K562 (cell line): ENCODE results near the gene MRPL41. TPM values are rescaled to one million over a fixed set of nuclear protein-coding genes. Genes with fewer than 3 reads are reported as not detected.

ENCODE experiments used
- ATAC-seq: fragments of 200-7000 bp; cut with Tn5 transposase; 3 replicates; pipeline ENCODE4 v1.9.1; 2020; ENCODE audit warnings: moderate library complexity
- BruUV-seq: library from RNA; stranded (reverse); fragments of 400-500 nt; replicated peaks from 2 replicates; lab custom pipeline; 2021; lab: Mats Ljungman, UMichigan
- CTCF ChIA-PET: fragments of 300-600 bp; formaldehyde crosslinking; extraction: SDS; loops from one replicate; lab custom pipeline; 2021; ENCODE audit warnings: low intra/inter-chr PET ratio; lab: Yijun Ruan, JAX
- POLR2A ChIA-PET: fragments of 300-600, 350-650 bp; sonication (Branson Sonifier 250); formaldehyde crosslinking; extraction: SDS; loops from one replicate; lab custom pipeline; 2021; ENCODE audit warnings: antibody characterized with exemption, inconsistent platforms; lab: Yijun Ruan, JAX
- DNase-seq, 4 experiments: peaks; one replicate each; pipeline versions ENCODE4 v3.0.0 to v3.0.0-alpha.2; 2011 to 2018; ENCODE audit warnings: low spot score in 3 of 4, mixed read lengths in 3 of 4; ENCODE audit errors: extremely low read depth in 1 of 4
- FAIRE-seq: peaks from 2 replicates; lab custom pipeline; 2011; peaks lifted over from hg19 to GRCh38; lab: Jason Lieb, UNC
- H2AFZ ChIP-seq: 2 replicates; pipeline ENCODE4 v1.6.0; 2011; ENCODE audit warnings: low read depth, low read length, control low read depth, inconsistent platforms
- H3K27ac ChIP-seq: fragments of 200-600 bp; 3 replicates; pipeline ENCODE4 v1.8.0; 2011; ENCODE audit warnings: low read depth, mild to moderate bottlenecking, control low read depth, inconsistent platforms, low read length, moderate library complexity, mixed read lengths; ENCODE audit errors: extremely low read depth
- H3K27me3 ChIP-seq, 2 experiments: fragments of 300-600 bp in 1 of 2; 2 replicates in 1 of 2; 3 replicates in 1 of 2; pipeline versions ENCODE4 v1.6.0 to v1.8.0; 2011; ENCODE audit warnings: inconsistent platforms in 2 of 2, low read length in 2 of 2, mild to moderate bottlenecking in 1 of 2, mixed read lengths in 1 of 2, moderate library complexity in 1 of 2; ENCODE audit not compliant: control insufficient read depth in 2 of 2, insufficient read depth in 2 of 2
- H3K36me3 ChIP-seq: fragments of 300-600 bp; 3 replicates; pipeline ENCODE4 v1.8.0; 2011; ENCODE audit warnings: mild to moderate bottlenecking, low read length, inconsistent platforms; ENCODE audit not compliant: control insufficient read depth, insufficient read depth
- H3K4me1 ChIP-seq, 2 experiments: fragments of 200-600 bp in 1 of 2; replicated peaks in 1 of 2; 2 replicates in 1 of 2; 3 replicates in 1 of 2; pipeline versions ENCODE4 v1.5.1 to v1.8.0; 2011; ENCODE audit warnings: inconsistent platforms in 2 of 2, low read length in 2 of 2, mild to moderate bottlenecking in 1 of 2, mixed read lengths in 1 of 2, moderate library complexity in 1 of 2; ENCODE audit not compliant: control insufficient read depth in 2 of 2, insufficient read depth in 2 of 2
- H3K4me2 ChIP-seq: 2 replicates; pipeline ENCODE4 v1.6.1; 2011; ENCODE audit warnings: low read length, control low read depth, inconsistent platforms, mixed read lengths; ENCODE audit not compliant: insufficient read depth
- H3K4me3 ChIP-seq: fragments of 200-600 bp; sonication (generic), shearing (Covaris generic); 2 replicates; pipeline ENCODE4 v1.5.1; 2016; ENCODE audit warnings: control low read depth, inconsistent platforms
- H3K79me2 ChIP-seq: fragments of 200-600 bp; 3 replicates; pipeline ENCODE4 v1.8.0; 2011; ENCODE audit warnings: low read length, inconsistent platforms; ENCODE audit not compliant: control insufficient read depth, insufficient read depth
- H3K9ac ChIP-seq, 2 experiments: 2 replicates each; pipeline versions ENCODE4 v1.6.0 to v1.6.1; 2011; ENCODE audit warnings: low read depth in 2 of 2, low read length in 2 of 2, control low read depth in 1 of 2, inconsistent platforms in 1 of 2, mild to moderate bottlenecking in 1 of 2, mixed read lengths in 1 of 2; ENCODE audit not compliant: insufficient read depth in 1 of 2
- H3K9me1 ChIP-seq: one replicate; pipeline ENCODE4 v1.6.0; 2011; ENCODE audit warnings: inconsistent platforms, mild to moderate bottlenecking, low read length, moderate library complexity; ENCODE audit not compliant: control insufficient read depth, insufficient read depth
- H3K9me3 ChIP-seq: replicated peaks from 2 replicates; pipeline ENCODE4 v1.5.1; 2011; ENCODE audit warnings: low read depth, low read length, inconsistent platforms; ENCODE audit not compliant: control insufficient read depth, insufficient read depth
- H4K20me1 ChIP-seq: replicated peaks from 2 replicates; pipeline ENCODE4 v1.6.1; 2011; ENCODE audit warnings: low read length, inconsistent platforms, mixed read lengths; ENCODE audit not compliant: control insufficient read depth, insufficient read depth
- C11orf30 ChIP-seq: fragments of 450-650 bp; IDR thresholded peaks from 2 replicates; pipeline ENCODE4 v1.6.1; 2016; ENCODE audit warnings: low read depth, mild to moderate bottlenecking
- MCM2 ChIP-seq: fragments of 450-650 bp; IDR thresholded peaks from 2 replicates; pipeline ENCODE4 v1.6.1; 2017; ENCODE audit warnings: low read depth, mild to moderate bottlenecking
- MYBL2 ChIP-seq, 2 experiments: fragments of 450-650 bp in 1 of 2; sonication (generic) in 1 of 2; formaldehyde crosslinking in 1 of 2; IDR thresholded peaks; 2 replicates each; pipeline versions ENCODE4 v1.6.1 to v1.8.1; 2017 to 2022; ENCODE audit warnings: borderline replicate concordance in 1 of 2, inconsistent platforms in 1 of 2, low read depth in 1 of 2, mild to moderate bottlenecking in 1 of 2, missing genetic modification reagents in 1 of 2, moderate library complexity in 1 of 2
- NCOA4 ChIP-seq: fragments of 450-650 bp; IDR thresholded peaks from 2 replicates; pipeline ENCODE4 v1.6.1; 2018; ENCODE audit warnings: mild to moderate bottlenecking; ENCODE audit not compliant: partially characterized antibody
- NR2F6 ChIP-seq: fragments of 450-650 bp; formaldehyde crosslinking; IDR thresholded peaks from 2 replicates; pipeline ENCODE4 v1.4.0; 2020; ENCODE audit warnings: mild to moderate bottlenecking
- RHOXF2B ChIP-seq: fragments of 250-450 bp; sonication (Bioruptor Pico); conservative IDR thresholded peaks from 2 replicates; pipeline ENCODE4 v1.5.1; 2021
- SMAD2 ChIP-seq: fragments of 150-350 bp; IDR thresholded peaks from 2 replicates; pipeline ENCODE4 v1.6.1; 2014; ENCODE audit warnings: low read depth, mild to moderate bottlenecking, low read length
- XRCC3 ChIP-seq: fragments of 450-650 bp; IDR thresholded peaks from 2 replicates; pipeline ENCODE4 v1.6.1; 2017; ENCODE audit warnings: mild to moderate bottlenecking, moderate library complexity
- ZNF134 ChIP-seq: fragments of 250-450 bp; sonication (Bioruptor Pico); conservative IDR thresholded peaks from 2 replicates; pipeline ENCODE4 v1.4.0; 2020
- WGBS: fragments of 100-300 bp; shearing (Covaris generic); methylation state at CpG from one replicate; pipeline ENCODE4 v1.1.6; 2016; ENCODE audit warnings: low coverage, mixed read lengths; ENCODE audit not compliant: insufficient coverage; ENCODE audit errors: missing lambda C conversion rate; 5-methylcytosine and 5-hydroxymethylcytosine counted together
- in situ Hi-C: fragments of 300-500 bp; cut with MboI; formaldehyde crosslinking; loops from 4 replicates; pipeline ENCODE4 v1.15.0; 2018; ENCODE audit warnings: inconsistent platforms, mixed read lengths
- intact Hi-C: fragments of 100-400 bp; cut with micrococcal nuclease; formaldehyde crosslinking; loops from 2 replicates; pipeline ENCODE4 v1.14.2; 2022
- polyA plus RNA-seq, 8 experiments: library from polyadenylated mRNA; depleted of rRNA in 4 of 8; stranded (reverse) in 5 of 8; unstranded in 3 of 8; fragments of >200 nt; fragmentation: Nextera tagmentation in 2 of 8; fragmentation: Illumina TruSeq in 1 of 8; extraction: Ambion mirVana in 2 of 8; extraction: Trizol in 1 of 8; gene quantifications; 2 replicates each; pipeline versions ENCODE4 v1.2.1 to v1.2.3, GENCODE V29; 2011 to 2014; ENCODE audit warnings: inconsistent platforms in 1 of 8, missing spikeins in 1 of 8
- total RNA-seq, 7 experiments: library from RNA; depleted of rRNA in 6 of 7; stranded (reverse); fragments of >200 nt in 6 of 7; fragmentation: Illumina TruSeq in 2 of 7; extraction: Trizol in 2 of 7; gene quantifications; 2 replicates each; pipeline versions ENCODE4 v1.2.1 to v1.2.3, GENCODE V29; 2011 to 2021; ENCODE audit warnings: low replicate concordance in 1 of 7
- TF ChIP-seq, protein P1 (sequence below), 2 experiments: fragments of 450-650 bp; formaldehyde crosslinking in 1 of 2; IDR thresholded peaks; 2 replicates each; pipeline versions ENCODE4 v1.4.0 to v1.6.1; 2014 to 2020; ENCODE audit warnings: mild to moderate bottlenecking in 2 of 2, borderline replicate concordance in 1 of 2, low read depth in 1 of 2
- TF ChIP-seq, protein P2 (sequence below): fragments of 250-450 bp; sonication (Bioruptor Pico); IDR thresholded peaks from 2 replicates; pipeline ENCODE4 v1.4.0; 2020
- TF ChIP-seq, protein P3 (sequence below): sonication (generic); formaldehyde crosslinking; IDR thresholded peaks from 2 replicates; pipeline ENCODE4 v1.8.1; 2023; ENCODE audit warnings: mild to moderate bottlenecking, missing genetic modification reagents

The MRPL41 gene
- total and polyA plus RNA-seq, 9 of the 15 experiments (the other 6 are each of a cell fraction or from before 2014, with no cell fraction given) = 2.6 to 259 (median 21.6) TPM

- ChIA-PET CTCF (no interaction called here), POLR2A (interaction anchor here (0.6 to 4.2 kb wide), 2 partner anchors 10 to 15 kb away, joined by 3 to 28 read pairs; no protein-coding TSS in a partner anchor)
- no peak overlapping the region for H2AFZ ChIP-seq
- peaks cover 29% of the 10 kb centered on the region for H3K79me2 ChIP-seq
- no peaks in the 10 kb centered on the region for H3K9me1 ChIP-seq
- in situ Hi-C loops (no loop called here), intact Hi-C loops (no loop called here)
- peak overlapping the region in 1 of 2 experiments; percentile 32; a peak in 2 of 4 replicates for H3K9ac ChIP-seq
- H3K4me3 ChIP-seq = no peak overlapping the region
- no peak overlapping the region for H3K27ac ChIP-seq
- FAIRE-seq (no peak), DNase-seq (no peak), ATAC-seq (no peak)
- H4K20me1 ChIP-seq = 0 out of 2 replicates have a peak, but pooled peaks cover 16% of the 10 kb centered on the region
- H3K4me1 ChIP-seq = peaks cover 26 to 40% of the 10 kb centered on the region in 2 experiments; a peak in 4 of 5 replicates
- H3K36me3 ChIP-seq = peaks cover 14% of the 10 kb centered on the region; the same call in 2 of the 3 replicates
- no peaks in the 10 kb centered on the region for H3K27me3 ChIP-seq
- BruUV-seq = TSS peak; percentile 39
- 45% methylated on average over 6 of the region's 7 CpGs for WGBS
- no peak overlapping the region for H3K4me2 ChIP-seq
- H3K9me3 ChIP-seq = no peaks in the 10 kb centered on the region
- TF ChIP-seq NR2F6 (no peak), NCOA4 (no peak), XRCC3 (no peak), C11orf30 (no peak), MCM2 (no peak), MYBL2 (IDR thresholded peaks at IDR 0.05; ENCODE audit: low read depth) (no peak), MYBL2 (CRISPR knock-in tag; IDR thresholded peaks at IDR 0.05; ENCODE audit: borderline replicate concordance) (no peak), SMAD2 (no peak), RHOXF2B (CRISPR knock-in tag) (no peak), ZNF134 (CRISPR knock-in tag) (no peak)
- TF ChIP-seq, protein P1, sequence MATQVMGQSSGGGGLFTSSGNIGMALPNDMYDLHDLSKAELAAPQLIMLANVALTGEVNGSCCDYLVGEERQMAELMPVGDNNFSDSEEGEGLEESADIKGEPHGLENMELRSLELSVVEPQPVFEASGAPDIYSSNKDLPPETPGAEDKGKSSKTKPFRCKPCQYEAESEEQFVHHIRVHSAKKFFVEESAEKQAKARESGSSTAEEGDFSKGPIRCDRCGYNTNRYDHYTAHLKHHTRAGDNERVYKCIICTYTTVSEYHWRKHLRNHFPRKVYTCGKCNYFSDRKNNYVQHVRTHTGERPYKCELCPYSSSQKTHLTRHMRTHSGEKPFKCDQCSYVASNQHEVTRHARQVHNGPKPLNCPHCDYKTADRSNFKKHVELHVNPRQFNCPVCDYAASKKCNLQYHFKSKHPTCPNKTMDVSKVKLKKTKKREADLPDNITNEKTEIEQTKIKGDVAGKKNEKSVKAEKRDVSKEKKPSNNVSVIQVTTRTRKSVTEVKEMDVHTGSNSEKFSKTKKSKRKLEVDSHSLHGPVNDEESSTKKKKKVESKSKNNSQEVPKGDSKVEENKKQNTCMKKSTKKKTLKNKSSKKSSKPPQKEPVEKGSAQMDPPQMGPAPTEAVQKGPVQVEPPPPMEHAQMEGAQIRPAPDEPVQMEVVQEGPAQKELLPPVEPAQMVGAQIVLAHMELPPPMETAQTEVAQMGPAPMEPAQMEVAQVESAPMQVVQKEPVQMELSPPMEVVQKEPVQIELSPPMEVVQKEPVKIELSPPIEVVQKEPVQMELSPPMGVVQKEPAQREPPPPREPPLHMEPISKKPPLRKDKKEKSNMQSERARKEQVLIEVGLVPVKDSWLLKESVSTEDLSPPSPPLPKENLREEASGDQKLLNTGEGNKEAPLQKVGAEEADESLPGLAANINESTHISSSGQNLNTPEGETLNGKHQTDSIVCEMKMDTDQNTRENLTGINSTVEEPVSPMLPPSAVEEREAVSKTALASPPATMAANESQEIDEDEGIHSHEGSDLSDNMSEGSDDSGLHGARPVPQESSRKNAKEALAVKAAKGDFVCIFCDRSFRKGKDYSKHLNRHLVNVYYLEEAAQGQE (IDR thresholded peaks at IDR 0.05; ENCODE audit: borderline replicate concordance) = no peak
- TF ChIP-seq, protein P1 (CRISPR knock-in tag; IDR thresholded peaks at IDR 0.05; ENCODE audit: low read depth) = no peak
- TF ChIP-seq, protein P2, sequence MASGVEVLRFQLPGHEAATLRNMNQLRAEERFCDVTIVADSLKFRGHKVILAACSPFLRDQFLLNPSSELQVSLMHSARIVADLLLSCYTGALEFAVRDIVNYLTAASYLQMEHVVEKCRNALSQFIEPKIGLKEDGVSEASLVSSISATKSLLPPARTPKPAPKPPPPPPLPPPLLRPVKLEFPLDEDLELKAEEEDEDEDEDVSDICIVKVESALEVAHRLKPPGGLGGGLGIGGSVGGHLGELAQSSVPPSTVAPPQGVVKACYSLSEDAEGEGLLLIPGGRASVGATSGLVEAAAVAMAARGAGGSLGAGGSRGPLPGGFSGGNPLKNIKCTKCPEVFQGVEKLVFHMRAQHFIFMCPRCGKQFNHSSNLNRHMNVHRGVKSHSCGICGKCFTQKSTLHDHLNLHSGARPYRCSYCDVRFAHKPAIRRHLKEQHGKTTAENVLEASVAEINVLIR (CRISPR knock-in tag) = no peak
- TF ChIP-seq, protein P3, sequence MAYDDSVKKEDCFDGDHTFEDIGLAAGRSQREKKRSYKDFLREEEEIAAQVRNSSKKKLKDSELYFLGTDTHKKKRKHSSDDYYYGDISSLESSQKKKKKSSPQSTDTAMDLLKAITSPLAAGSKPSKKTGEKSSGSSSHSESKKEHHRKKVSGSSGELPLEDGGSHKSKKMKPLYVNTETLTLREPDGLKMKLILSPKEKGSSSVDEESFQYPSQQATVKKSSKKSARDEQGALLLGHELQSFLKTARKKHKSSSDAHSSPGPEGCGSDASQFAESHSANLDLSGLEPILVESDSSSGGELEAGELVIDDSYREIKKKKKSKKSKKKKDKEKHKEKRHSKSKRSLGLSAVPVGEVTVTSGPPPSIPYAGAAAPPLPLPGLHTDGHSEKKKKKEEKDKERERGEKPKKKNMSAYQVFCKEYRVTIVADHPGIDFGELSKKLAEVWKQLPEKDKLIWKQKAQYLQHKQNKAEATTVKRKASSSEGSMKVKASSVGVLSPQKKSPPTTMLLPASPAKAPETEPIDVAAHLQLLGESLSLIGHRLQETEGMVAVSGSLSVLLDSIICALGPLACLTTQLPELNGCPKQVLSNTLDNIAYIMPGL = no peak
Observed at GRCh38 chr9:137592767-137593166, 41.1 kb downstream of the MRPL41 start.
